ENCODE results near the gene SVOP. TPM values are rescaled to one million over a fixed set of nuclear protein-coding genes. Genes with fewer than 3 reads are reported as not detected.

The SVOP gene
- total and polyA plus RNA-seq, 4 donors = 0.10 TPM; not detected in 3

- Histone ChIP-seq H3K27ac (ENCODE audit: low read depth in 1 of 2, low read length in 2 of 2) (no peak overlapping the region), H3K4me1 (ENCODE audit: control insufficient read depth in 4 of 4, insufficient read depth in 4 of 4, low read length in 3 of 4) (peaks cover 0 to 3% (median 3%) of the 10 kb centered on the region in 4 donors), H3K9me3 (ENCODE audit: control insufficient read depth in 4 of 4, low read length in 3 of 4) (no peaks in the 10 kb centered on the region), H3K9ac (ENCODE audit: low read depth in 1 of 2, low read length in 2 of 2) (no peak overlapping the region), H3K4me3 (ENCODE audit: low read depth in 1 of 3, low read length in 3 of 3) (no peak overlapping the region), H3K36me3 (ENCODE audit: control insufficient read depth in 4 of 4, insufficient read depth in 3 of 4, low read depth in 1 of 4, low read length in 3 of 4) (no peaks in the 10 kb centered on the region), H3K27me3 (ENCODE audit: control insufficient read depth in 4 of 4, insufficient read depth in 4 of 4, low read length in 3 of 4) (no peaks in the 10 kb centered on the region)
- DNase-seq (ENCODE audit: low spot score) = no peak
- TF ChIP-seq SP1 (IDR thresholded peaks at IDR 0.05) = no peak
- WGBS = 56% methylated on average over 6 of the region's 6 CpGs
These were observed 65.5 kb downstream of the SVOP start for GRCh38 chr12:108955225-108955835.

DNA sequence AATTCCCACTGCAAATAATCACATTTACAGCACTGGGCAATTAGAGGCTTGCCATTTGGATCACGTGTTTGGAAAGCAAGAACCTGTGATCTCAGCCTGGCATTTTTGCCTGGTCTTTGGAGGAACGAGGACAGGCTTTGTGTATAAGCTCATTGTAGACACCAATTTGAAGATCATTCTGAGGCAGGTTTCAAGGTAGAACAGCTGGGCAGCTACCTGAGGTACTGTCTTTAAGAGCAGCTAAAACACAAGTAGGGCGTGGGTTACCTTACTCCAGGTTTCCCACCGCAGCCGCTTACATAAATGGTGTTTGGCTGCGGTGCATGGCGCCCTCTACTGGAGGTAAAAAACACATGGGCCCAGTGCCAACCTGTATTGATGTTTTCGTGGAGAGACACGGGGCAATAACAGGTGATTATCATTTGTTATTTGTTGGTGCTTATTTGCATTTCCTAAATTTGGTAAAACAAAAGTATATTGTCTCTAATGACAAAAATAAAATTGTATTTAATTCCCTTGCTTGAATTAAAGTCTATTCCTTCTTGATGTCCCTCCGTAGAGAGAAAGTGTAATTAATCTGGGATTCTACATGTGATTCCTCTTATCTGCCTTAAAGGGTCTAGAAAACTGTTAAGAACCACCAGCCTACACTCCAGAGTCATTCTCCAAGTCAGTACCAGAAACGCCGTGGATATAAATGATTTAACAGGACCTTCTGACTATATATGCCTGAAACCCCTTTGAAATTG is 69.7 kb downstream of the SVOP start:
- TF ChIP-seq FOXA1 (IDR thresholded peaks at IDR 0.05) = no peak
- peak in 1 of 2 donors; percentile 16 for TF ChIP-seq GABPA (IDR thresholded peaks at IDR 0.05 in 1 of 2, conservative IDR thresholded peaks at IDR 0.05 in 1 of 2)
- no peak for TF ChIP-seq TAF1 (conservative IDR thresholded peaks at IDR 0.05)
- TF ChIP-seq, protein P1, sequence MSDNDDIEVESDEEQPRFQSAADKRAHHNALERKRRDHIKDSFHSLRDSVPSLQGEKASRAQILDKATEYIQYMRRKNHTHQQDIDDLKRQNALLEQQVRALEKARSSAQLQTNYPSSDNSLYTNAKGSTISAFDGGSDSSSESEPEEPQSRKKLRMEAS (IDR thresholded peaks at IDR 0.05) = peak; percentile 50
- TF ChIP-seq FOXA2 (IDR thresholded peaks at IDR 0.05) = no peak
- TF ChIP-seq HNF4A (conservative IDR thresholded peaks at IDR 0.05) = no peak
- TF ChIP-seq SP1 (IDR thresholded peaks at IDR 0.05) = no peak
- peak; percentile 26 for TF ChIP-seq YY1 (IDR thresholded peaks at IDR 0.05)
- TF ChIP-seq RXRA (IDR thresholded peaks at IDR 0.05) = peak; percentile 48 to 54
- TF ChIP-seq ATF3 (IDR thresholded peaks at IDR 0.05) = no peak
- peak; percentile 91 for TF ChIP-seq CTCF (IDR thresholded peaks at IDR 0.05; ENCODE audit: low read depth, low read length, missing input control)
- no peak for TF ChIP-seq EGR1 (IDR thresholded peaks at IDR 0.05; ENCODE audit: low read depth in 2 of 2)
- TF ChIP-seq RAD21 (IDR thresholded peaks at IDR 0.05) = peak; percentile 98 to 100
- no peak for TF ChIP-seq NR2F2 (IDR thresholded peaks at IDR 0.05)
- no peak for TF ChIP-seq ZBTB33 (IDR thresholded peaks at IDR 0.05)
- no peak for TF ChIP-seq HNF4G (IDR thresholded peaks at IDR 0.05)
- TF ChIP-seq JUND (IDR thresholded peaks at IDR 0.05) = peak in 1 of 2 donors; percentile 14
- TF ChIP-seq REST (IDR thresholded peaks at IDR 0.05) = peak; percentile 29
- peaks cover 0 to 2% (median under 1%) of the 10 kb centered on the region in 4 donors for H3K9me3 ChIP-seq (ENCODE audit: control insufficient read depth in 4 of 4, low read length in 3 of 4)
- H3K36me3 ChIP-seq (ENCODE audit: control insufficient read depth in 4 of 4, insufficient read depth in 3 of 4, low read depth in 1 of 4, low read length in 3 of 4) = no peaks in the 10 kb centered on the region
- DNase-seq (ENCODE audit: low spot score) = peak; percentile 80
- H3K4me3 ChIP-seq (ENCODE audit: low read depth in 1 of 3, low read length in 3 of 3) = no peak overlapping the region
- peak overlapping the region; percentile 32 to 64 for H3K27ac ChIP-seq (ENCODE audit: low read depth in 1 of 2, low read length in 2 of 2)
- H3K9ac ChIP-seq (ENCODE audit: low read depth in 1 of 2, low read length in 2 of 2) = peak overlapping the region; percentile 47 to 87
- peaks cover 0 to 3% (median 3%) of the 10 kb centered on the region in 4 donors for H3K4me1 ChIP-seq (ENCODE audit: control insufficient read depth in 4 of 4, insufficient read depth in 4 of 4, low read length in 3 of 4)
- no peaks in the 10 kb centered on the region for H3K27me3 ChIP-seq (ENCODE audit: control insufficient read depth in 4 of 4, insufficient read depth in 4 of 4, low read length in 3 of 4)
- WGBS = 20% methylated on average over 12 of the region's 12 CpGs
